Heart left ventricle (tissue), 16 donors: Measurements from ENCODE around the gene GNB1L. TPM values are rescaled to one million over a fixed set of nuclear protein-coding genes. Genes with fewer than 3 reads are reported as not detected.

ENCODE experiments used
- ATAC-seq, 4 donors: fragments of 200-7000 bp; cut with Tn5 transposase; one replicate each; pipeline ENCODE4 v1.9.1; 2020 to 2022; ENCODE audit warnings: moderate library complexity in 4 of 4, mild to moderate bottlenecking in 3 of 4, moderate number of reproducible peaks in 1 of 4
- DNase-seq, 5 donors: peaks; one replicate each; pipeline ENCODE4 v3.0.0-alpha.2; 2020
- H3K27ac ChIP-seq, 12 donors: fragments of 200-600 bp; sonication (generic) in 4 of 12; one replicate each; pipeline versions ENCODE4 v1.5.0 to v1.8.0; 2016 to 2022; ENCODE audit warnings: mild to moderate bottlenecking in 2 of 12
- H3K27me3 ChIP-seq, 9 donors: fragments of 200-600 bp; sonication (generic) in 2 of 9; one replicate each; pipeline versions ENCODE4 v1.5.1 to v1.8.0; 2016 to 2022; ENCODE audit warnings: mild to moderate bottlenecking in 3 of 9
- H3K36me3 ChIP-seq, 9 donors: fragments of 200-600 bp; sonication (generic) in 2 of 9; one replicate each; pipeline versions ENCODE4 v1.5.0 to v1.8.0; 2018 to 2022; ENCODE audit warnings: mild to moderate bottlenecking in 2 of 9
- H3K4me1 ChIP-seq, 12 donors: fragments of 200-600 bp; sonication (generic) in 4 of 12; one replicate each; pipeline versions ENCODE4 v1.5.0 to v1.8.0; 2016 to 2022; ENCODE audit warnings: mild to moderate bottlenecking in 3 of 12
- H3K4me3 ChIP-seq, 12 donors: fragments of 200-600 bp; sonication (generic) in 4 of 12; one replicate each; pipeline versions ENCODE4 v1.5.0 to v1.8.0; 2017 to 2022; ENCODE audit warnings: mild to moderate bottlenecking in 9 of 12, moderate library complexity in 4 of 12
- H3K9me3 ChIP-seq, 12 donors: fragments of 200-600 bp; sonication (generic) in 4 of 12; one replicate each; pipeline versions ENCODE4 v1.5.0 to v1.8.0; 2016 to 2022; ENCODE audit warnings: mild to moderate bottlenecking in 1 of 12
- CTCF ChIP-seq, 12 donors: fragments of 200-600 bp; sonication (generic) in 4 of 12; IDR thresholded peaks; one replicate each; pipeline versions ENCODE4 v1.5.0 to v1.8.0; 2018 to 2022; ENCODE audit warnings: antibody characterized with exemption in 12 of 12, mild to moderate bottlenecking in 5 of 12
- POLR2A ChIP-seq, 2 donors: fragments of 450-650 bp; IDR thresholded peaks; one replicate each; pipeline ENCODE4 v1.6.1; 2017; ENCODE audit warnings: antibody characterized with exemption in 2 of 2, mild to moderate bottlenecking in 2 of 2, moderate library complexity in 2 of 2
- WGBS, 4 donors: extraction: QIAGEN DNeasy Blood & Tissue Kit in 2 of 4; methylation state at CpG; one replicate each; pipeline versions ENCODE4 v1.1.5 to v1.1.7; 2013 to 2018; 5-methylcytosine and 5-hydroxymethylcytosine counted together
- intact Hi-C, 10 donors: fragments of 100-400 bp; cut with DNase I; formaldehyde crosslinking; loops; one replicate each; pipeline versions ENCODE4 v1.11.1 to v1.14.2; 2022
- polyA plus RNA-seq, 2 donors: library from polyadenylated mRNA; stranded (reverse); fragments of 200-250 nt; gene quantifications; one replicate each; pipeline ENCODE4 v1.2.3, GENCODE V29; 2013
- total RNA-seq, 9 donors: library from RNA; depleted of rRNA in 2 of 9; stranded (reverse); fragments of >200 nt in 2 of 9; fragmentation: NEBNext Ultra II Directional in 3 of 9; extraction: Animal tissue kit (Norgen Biotek cat#: 25700) in 3 of 9; gene quantifications; one replicate each; pipeline versions ENCODE4 v1.1.0 to v1.2.4, GENCODE V29; 2016 to 2023
- donor health status: ischemic (EF 13 %, LVEDD 7.1; RV severe dilation, severe dysfunction).
- donor health status: healthy with polysubstance abuse.
- donor health status: DM: no; HTN: yes; CAD: no.
- donor health status: DM: no; HTN: no; CAD: no.
- donor health status: ischemic (EF 25% LVEDD 6.9; RV normal size, moderate dysfunction).
- donor health status: ischemic (EF 25% LVEDD 5.7; RV mildly dilated, moderate dysfunction).
- donor health status: healthy.
- donor health status: DM: yes; HTN: yes; CAD: no.
- donor health status: ischemic (EF 35%, LVEDD 5.7; RV mildly dilated, moderate dysfunction).
- donor health status: nonischemic (EF 11% LVEDD 7.7; RV severe dilation, severe dysfunction).
- donor health status: DM: yes; HTN: yes; CAD: no.
- donor health status: PGD.
- donor health status: ischemic (EF 29% LVEDD 5.4; RV normal size, mild dysfunction).
- donor health status: nonischemic (EF 23%, LVEDD 6.1; RV moderate dilation, normal function).

Gene GNB1L
- total and polyA plus RNA-seq, 11 donors: 1.6 to 9.2 (median 2.4) TPM

GRCh38 chr22:19772673-19773469 is 81.8 kb downstream of the GNB1L start:
- peak in 1 of 5 donors; percentile 68 for DNase-seq
- peaks cover 0 to 22% (median 6%) of the 10 kb centered on the region in 12 donors for H3K4me1 ChIP-seq
- peaks cover 23 to 75% (median 44%) of the 10 kb centered on the region in 9 donors for H3K27me3 ChIP-seq
- no peak overlapping the region for H3K27ac ChIP-seq
- peak in 3 of 4 donors; percentile 22 to 66 (median 51) for ATAC-seq
- no peaks in the 10 kb centered on the region for H3K36me3 ChIP-seq
- WGBS, 4 donors: 34 to 47% (median 40%) methylated on average over 25 of the region's 25 CpGs
- intact Hi-C loops: no loop called here
- H3K4me3 ChIP-seq: no peak overlapping the region
- TF ChIP-seq CTCF (IDR thresholded peaks at IDR 0.05) (peak in 2 of 12 donors; percentile 3 to 19), POLR2A (IDR thresholded peaks at IDR 0.05) (no peak)
- no peaks in the 10 kb centered on the region for H3K9me3 ChIP-seq

GRCh38 chr22:19772422-19772672 is 82.3 kb downstream of the GNB1L start:
- no peak overlapping the region for H3K4me3 ChIP-seq
- peaks cover 0 to 28% (median 12%) of the 10 kb centered on the region in 12 donors for H3K4me1 ChIP-seq
- H3K9me3 ChIP-seq: no peaks in the 10 kb centered on the region
- no peak for TF ChIP-seq CTCF (IDR thresholded peaks at IDR 0.05)
- no peak for TF ChIP-seq POLR2A (IDR thresholded peaks at IDR 0.05)
- no peak for ATAC-seq
- H3K27ac ChIP-seq: no peak overlapping the region
- no peaks in the 10 kb centered on the region for H3K36me3 ChIP-seq
- intact Hi-C loops: no loop called here
- 47 to 70% (median 53%) methylated on average over 4 of the region's 4 CpGs for WGBS, 4 donors
- peaks cover 29 to 78% (median 46%) of the 10 kb centered on the region in 9 donors for H3K27me3 ChIP-seq
- DNase-seq: no peak

- H3K9me3 ChIP-seq: no peaks in the 10 kb centered on the region
- TF ChIP-seq POLR2A (IDR thresholded peaks at IDR 0.05): no peak
- H3K27me3 ChIP-seq: peaks cover 36 to 86% (median 62%) of the 10 kb centered on the region in 9 donors
- no peak overlapping the region for H3K27ac ChIP-seq
- ATAC-seq: no peak
- H3K36me3 ChIP-seq: no peaks in the 10 kb centered on the region
- WGBS, 4 donors: 86 to 94% (median 90%) methylated on average over 13 to 25 of the region's 25 CpGs
- intact Hi-C loops: no loop called here
- H3K4me3 ChIP-seq: no peak overlapping the region
- peaks cover 0 to 39% (median 18%) of the 10 kb centered on the region in 12 donors for H3K4me1 ChIP-seq
- no peak for DNase-seq
These were observed 84.1 kb downstream of the GNB1L start for GRCh38 chr22:19770349-19771220.

DNA sequence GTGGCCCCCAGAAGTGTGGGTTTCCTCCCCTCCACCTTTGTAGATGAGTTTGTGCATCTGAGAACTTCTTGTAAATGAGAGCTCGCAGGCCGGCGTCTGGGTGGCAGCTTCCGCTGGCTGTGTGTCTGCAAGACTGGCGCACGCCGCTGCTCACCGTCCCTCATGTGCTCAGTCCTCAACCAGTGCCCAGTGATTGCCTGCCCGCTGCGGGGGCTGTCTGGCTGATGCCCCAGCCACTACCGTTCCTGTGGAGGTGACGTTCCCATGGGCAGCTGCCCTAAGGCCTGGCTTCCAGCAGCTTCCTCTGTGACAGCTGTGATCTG is 85.3 kb downstream of the GNB1L start:
- DNase-seq (peak in 1 of 5 donors; percentile 62), ATAC-seq (no peak)
- Histone ChIP-seq H3K27ac (no peak overlapping the region), H3K36me3 (no peaks in the 10 kb centered on the region), H3K9me3 (no peaks in the 10 kb centered on the region), H3K4me1 (peaks cover 0 to 42% (median 20%) of the 10 kb centered on the region in 12 donors), H3K4me3 (no peak overlapping the region), H3K27me3 (peaks cover 46 to 90% (median 74%) of the 10 kb centered on the region in 9 donors)
- TF ChIP-seq CTCF (IDR thresholded peaks at IDR 0.05) (no peak), POLR2A (IDR thresholded peaks at IDR 0.05) (no peak)
- intact Hi-C loops: loop anchor here in 1 of 10 donors (5.0 kb wide), 1 partner anchor 83 kb away; the partner anchor contains the start of genes GNB1L and RTL10
- 94 to 98% (median 95%) methylated on average over 12 of the region's 12 CpGs for WGBS, 4 donors
